GM23338 (cell line): ENCODE measurements around the gene DPF1. TPM values are rescaled to one million over a fixed set of nuclear protein-coding genes. Genes with fewer than 3 reads are reported as not detected.
A peak's percentile ranks its signal among the peaks of the same experiment; 100 is the strongest.

Experiments used
- ATAC-seq: fragments of 200-7000 bp; cut with Tn5 transposase; 3 replicates; pipeline ENCODE4 v1.9.1; 2020
- DNase-seq: peaks from one replicate; pipeline ENCODE4 v3.0.0-alpha.2; 2015; ENCODE audit warnings: low spot score
- H2AFZ ChIP-seq: fragments of 200-600 bp; sonication (generic); 2 replicates; pipeline ENCODE4 v1.8.0; 2016; ENCODE audit warnings: antibody characterized with exemption, mild to moderate bottlenecking, moderate library complexity
- H3F3A ChIP-seq: fragments of 200-600 bp; sonication (generic); replicated peaks from 2 replicates; pipeline ENCODE4 v1.8.0; 2017; ENCODE audit warnings: antibody characterized with exemption, mixed run types, low read depth
- H3K27ac ChIP-seq: fragments of 200-600 bp; sonication (generic); 2 replicates; pipeline ENCODE4 v1.6.1; 2016; ENCODE audit warnings: low read depth
- H3K27me3 ChIP-seq: fragments of 200-600 bp; sonication (generic); 2 replicates; pipeline ENCODE4 v1.8.0; 2016; ENCODE audit warnings: mild to moderate bottlenecking, mixed run types, moderate library complexity; ENCODE audit not compliant: insufficient read depth
- H3K36me3 ChIP-seq: fragments of 200-600 bp; sonication (generic); 2 replicates; pipeline ENCODE4 v1.8.0; 2016; ENCODE audit warnings: mild to moderate bottlenecking; ENCODE audit not compliant: insufficient read depth
- H3K4me1 ChIP-seq: fragments of 200-600 bp; sonication (generic); 2 replicates; pipeline ENCODE4 v1.8.0; 2016; ENCODE audit warnings: mild to moderate bottlenecking, moderate library complexity; ENCODE audit not compliant: insufficient read depth
- H3K4me2 ChIP-seq: fragments of 200-600 bp; sonication (generic); 2 replicates; pipeline ENCODE4 v1.7.1; 2017; ENCODE audit warnings: mixed run types
- H3K4me3 ChIP-seq: fragments of 200-600 bp; sonication (generic); 2 replicates; pipeline ENCODE4 v1.6.1; 2016; ENCODE audit warnings: mixed run types
- H3K79me2 ChIP-seq: fragments of 200-600 bp; sonication (generic); replicated peaks from 2 replicates; pipeline ENCODE4 v1.8.0; 2017; ENCODE audit warnings: mild to moderate bottlenecking; ENCODE audit not compliant: insufficient read depth
- H3K9me2 ChIP-seq: fragments of 200-600 bp; sonication (generic); 2 replicates; pipeline ENCODE4 v1.8.0; 2017; ENCODE audit not compliant: insufficient read depth
- H4K20me1 ChIP-seq: fragments of 200-600 bp; sonication (generic); replicated peaks from 2 replicates; pipeline ENCODE4 v1.8.0; 2017; ENCODE audit warnings: mild to moderate bottlenecking; ENCODE audit not compliant: insufficient read depth
- H3K27ac Mint-ChIP-seq: 2 replicates; pipeline ENCODE4 v1.8.0; 2020; ENCODE audit warnings: inconsistent platforms, mild to moderate bottlenecking, moderate library complexity, mixed read lengths
- H3K27me3 Mint-ChIP-seq: 3 replicates; pipeline ENCODE4 v1.8.0; 2022; ENCODE audit warnings: low read depth, mild to moderate bottlenecking, moderate library complexity, mixed read lengths, inconsistent platforms; ENCODE audit not compliant: insufficient read depth, poor library complexity
- H3K36me3 Mint-ChIP-seq: 3 replicates; pipeline ENCODE4 v1.8.0; 2021; ENCODE audit warnings: low read depth, mild to moderate bottlenecking, inconsistent platforms, moderate library complexity, mixed read lengths
- H3K4me1 Mint-ChIP-seq: 3 replicates; pipeline ENCODE4 v1.8.0; 2020; ENCODE audit warnings: mild to moderate bottlenecking, inconsistent platforms, mixed read lengths
- H3K4me3 Mint-ChIP-seq: 3 replicates; pipeline ENCODE4 v1.8.0; 2021; ENCODE audit warnings: moderate library complexity, mild to moderate bottlenecking, inconsistent platforms, mixed read lengths
- H3K9me3 Mint-ChIP-seq: 3 replicates; pipeline ENCODE4 v1.8.0; 2020; ENCODE audit warnings: moderate library complexity, mild to moderate bottlenecking, inconsistent platforms, mixed read lengths
- CREB1 ChIP-seq: fragments of 250-450 bp; sonication (Bioruptor Pico); IDR thresholded peaks from 2 replicates; pipeline ENCODE4 v1.5.0; 2020; ENCODE audit warnings: low read depth, mild to moderate bottlenecking, moderate library complexity
- CTCF ChIP-seq, 2 experiments: fragments of 200-600 bp in 1 of 2; sonication (generic) in 1 of 2; conservative IDR thresholded peaks; 2 replicates each; pipeline versions ENCODE4 v1.5.1 to v1.6.1; 2016 to 2017; ENCODE audit warnings: antibody characterized with exemption in 2 of 2, low read depth in 2 of 2, mild to moderate bottlenecking in 2 of 2, moderate library complexity in 1 of 2
- EZH2 ChIP-seq: fragments of 200-600 bp; sonication (generic); IDR thresholded peaks from one replicate; pipeline ENCODE4 v1.8.0; 2017; ENCODE audit warnings: antibody characterized with exemption, mild to moderate bottlenecking, low read depth; ENCODE audit not compliant: unreplicated experiment
- EZH2phosphoT487 ChIP-seq: fragments of 200-600 bp; sonication (generic); IDR thresholded peaks from one replicate; pipeline ENCODE4 v1.8.1; 2018; ENCODE audit warnings: antibody characterized with exemption; ENCODE audit not compliant: unreplicated experiment
- JUNB ChIP-seq: IDR thresholded peaks from one replicate; pipeline ENCODE4 v1.6.1; 2016; ENCODE audit warnings: antibody characterized with exemption; ENCODE audit not compliant: unreplicated experiment
- POLR2AphosphoS5 ChIP-seq: IDR thresholded peaks from 2 replicates; pipeline ENCODE4 v1.6.1; 2016; ENCODE audit warnings: antibody characterized with exemption, low read depth
- STAT1 ChIP-seq: IDR thresholded peaks from one replicate; pipeline ENCODE4 v1.6.1; 2016; ENCODE audit warnings: antibody characterized with exemption; ENCODE audit not compliant: unreplicated experiment
- ZNF331 ChIP-seq: fragments of 250-450 bp; sonication (Bioruptor Pico); IDR thresholded peaks from 2 replicates; pipeline ENCODE4 v1.5.0; 2020; ENCODE audit warnings: low read depth, mild to moderate bottlenecking, moderate library complexity
- polyA plus RNA-seq: library from polyadenylated mRNA; unstranded; fragments of >200 nt; fragmentation: Nextera tagmentation; extraction: Ambion mirVana; gene quantifications from 2 replicates; pipeline ENCODE4 v1.2.1, GENCODE V29; 2016
- total RNA-seq: library from RNA; depleted of rRNA; stranded (reverse); fragments of >200 nt; shearing (Covaris generic); gene quantifications from 2 replicates; pipeline ENCODE4 v1.2.3, GENCODE V29; 2014
- TF ChIP-seq, protein P1 (sequence below): IDR thresholded peaks from one replicate; pipeline ENCODE4 v1.6.1; 2018; ENCODE audit warnings: antibody characterized with exemption; ENCODE audit not compliant: unreplicated experiment
- TF ChIP-seq, protein P2 (sequence below): IDR thresholded peaks from 2 replicates; pipeline ENCODE4 v1.6.1; 2016; ENCODE audit warnings: antibody characterized with exemption

DPF1 gene
- total and polyA plus RNA-seq, 2 experiments from 2014 or later = 8.3 to 11.7 TPM

DNA sequence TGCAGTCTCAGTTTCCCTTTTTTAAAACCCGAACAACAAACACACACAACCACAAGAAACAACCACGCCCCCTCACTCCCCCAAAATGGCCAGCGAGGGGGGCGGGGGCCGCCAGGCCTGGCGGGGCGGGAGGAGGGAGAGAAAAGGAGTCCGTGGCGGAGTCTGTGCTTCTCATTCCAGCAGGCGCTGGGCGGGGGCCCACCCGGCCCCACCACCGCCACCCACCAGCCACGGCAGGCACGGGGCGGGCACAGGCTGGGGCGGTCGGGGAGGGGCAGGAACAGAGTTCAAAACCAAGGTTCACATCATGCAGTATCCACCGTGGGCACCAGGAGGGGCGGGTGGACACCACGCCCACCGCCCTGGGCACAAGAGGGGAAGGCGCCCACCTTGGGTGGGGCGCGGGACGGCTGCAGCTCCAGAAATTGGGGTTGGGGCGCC is 12.9 kb downstream of the DPF1 start:
- Histone ChIP-seq H3K4me1 (peaks cover 14% of the 10 kb centered on the region), H3K79me2 (no peaks in the 10 kb centered on the region), H2AFZ (peak overlapping the region; percentile 78), H3K36me3 (no peaks in the 10 kb centered on the region), H3K27ac (peak overlapping the region; percentile 72; the same call in 1 of the 2 replicates), H3K27me3 (no peaks in the 10 kb centered on the region), H3K9me2 (no peaks in the 10 kb centered on the region), H3F3A (peaks cover 26% of the 10 kb centered on the region), H4K20me1 (no peaks in the 10 kb centered on the region), H3K4me3 (peak overlapping the region; percentile 80), H3K4me2 (peak overlapping the region; percentile 99)
- Mint-ChIP-seq H3K27ac (peak overlapping the region; percentile 83), H3K9me3 (no peaks in the 10 kb centered on the region; the same call in 2 of the 3 replicates), H3K4me1 (peaks cover 48% of the 10 kb centered on the region), H3K36me3 (peaks cover 12% of the 10 kb centered on the region; the same call in 2 of the 3 replicates), H3K4me3 (peak overlapping the region; percentile 82), H3K27me3 (peaks cover 25% of the 10 kb centered on the region)
- DNase-seq = peak; percentile 70
- ATAC-seq = peak; percentile 28
- TF ChIP-seq CTCF (conservative IDR thresholded peaks at IDR 0.05; ENCODE audit: low read depth in 2 of 2) (no peak; a peak in 1 of 4 replicates), CREB1 (CRISPR knock-in tag) (no peak), POLR2AphosphoS5 (no peak), ZNF331 (CRISPR knock-in tag) (no peak), EZH2 (no peak), STAT1 (no peak), EZH2phosphoT487 (no peak), JUNB (no peak)
- TF ChIP-seq, protein P1, sequence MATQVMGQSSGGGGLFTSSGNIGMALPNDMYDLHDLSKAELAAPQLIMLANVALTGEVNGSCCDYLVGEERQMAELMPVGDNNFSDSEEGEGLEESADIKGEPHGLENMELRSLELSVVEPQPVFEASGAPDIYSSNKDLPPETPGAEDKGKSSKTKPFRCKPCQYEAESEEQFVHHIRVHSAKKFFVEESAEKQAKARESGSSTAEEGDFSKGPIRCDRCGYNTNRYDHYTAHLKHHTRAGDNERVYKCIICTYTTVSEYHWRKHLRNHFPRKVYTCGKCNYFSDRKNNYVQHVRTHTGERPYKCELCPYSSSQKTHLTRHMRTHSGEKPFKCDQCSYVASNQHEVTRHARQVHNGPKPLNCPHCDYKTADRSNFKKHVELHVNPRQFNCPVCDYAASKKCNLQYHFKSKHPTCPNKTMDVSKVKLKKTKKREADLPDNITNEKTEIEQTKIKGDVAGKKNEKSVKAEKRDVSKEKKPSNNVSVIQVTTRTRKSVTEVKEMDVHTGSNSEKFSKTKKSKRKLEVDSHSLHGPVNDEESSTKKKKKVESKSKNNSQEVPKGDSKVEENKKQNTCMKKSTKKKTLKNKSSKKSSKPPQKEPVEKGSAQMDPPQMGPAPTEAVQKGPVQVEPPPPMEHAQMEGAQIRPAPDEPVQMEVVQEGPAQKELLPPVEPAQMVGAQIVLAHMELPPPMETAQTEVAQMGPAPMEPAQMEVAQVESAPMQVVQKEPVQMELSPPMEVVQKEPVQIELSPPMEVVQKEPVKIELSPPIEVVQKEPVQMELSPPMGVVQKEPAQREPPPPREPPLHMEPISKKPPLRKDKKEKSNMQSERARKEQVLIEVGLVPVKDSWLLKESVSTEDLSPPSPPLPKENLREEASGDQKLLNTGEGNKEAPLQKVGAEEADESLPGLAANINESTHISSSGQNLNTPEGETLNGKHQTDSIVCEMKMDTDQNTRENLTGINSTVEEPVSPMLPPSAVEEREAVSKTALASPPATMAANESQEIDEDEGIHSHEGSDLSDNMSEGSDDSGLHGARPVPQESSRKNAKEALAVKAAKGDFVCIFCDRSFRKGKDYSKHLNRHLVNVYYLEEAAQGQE = no peak
- TF ChIP-seq, protein P2, sequence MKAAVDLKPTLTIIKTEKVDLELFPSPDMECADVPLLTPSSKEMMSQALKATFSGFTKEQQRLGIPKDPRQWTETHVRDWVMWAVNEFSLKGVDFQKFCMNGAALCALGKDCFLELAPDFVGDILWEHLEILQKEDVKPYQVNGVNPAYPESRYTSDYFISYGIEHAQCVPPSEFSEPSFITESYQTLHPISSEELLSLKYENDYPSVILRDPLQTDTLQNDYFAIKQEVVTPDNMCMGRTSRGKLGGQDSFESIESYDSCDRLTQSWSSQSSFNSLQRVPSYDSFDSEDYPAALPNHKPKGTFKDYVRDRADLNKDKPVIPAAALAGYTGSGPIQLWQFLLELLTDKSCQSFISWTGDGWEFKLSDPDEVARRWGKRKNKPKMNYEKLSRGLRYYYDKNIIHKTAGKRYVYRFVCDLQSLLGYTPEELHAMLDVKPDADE = no peak
